HL-60/S4 treated with retinoic acid at 250 ng/mL for 4 days and 3 days (cell line): ENCODE results near the gene SEMA7A.
"Not testable (repeated sequence)": the region's sequence is repeated elsewhere in the genome, so short reads cannot be mapped to it uniquely, and the experiment has no call there.

ENCODE experiments used
- in situ Hi-C: fragments of 300-500 bp; cut with MboI; formaldehyde crosslinking; loops from 2 replicates; pipeline ENCODE4 v1.7.0; 2022; ENCODE audit warnings: low sequenced_read_pairs

Gene SEMA7A, protein sequence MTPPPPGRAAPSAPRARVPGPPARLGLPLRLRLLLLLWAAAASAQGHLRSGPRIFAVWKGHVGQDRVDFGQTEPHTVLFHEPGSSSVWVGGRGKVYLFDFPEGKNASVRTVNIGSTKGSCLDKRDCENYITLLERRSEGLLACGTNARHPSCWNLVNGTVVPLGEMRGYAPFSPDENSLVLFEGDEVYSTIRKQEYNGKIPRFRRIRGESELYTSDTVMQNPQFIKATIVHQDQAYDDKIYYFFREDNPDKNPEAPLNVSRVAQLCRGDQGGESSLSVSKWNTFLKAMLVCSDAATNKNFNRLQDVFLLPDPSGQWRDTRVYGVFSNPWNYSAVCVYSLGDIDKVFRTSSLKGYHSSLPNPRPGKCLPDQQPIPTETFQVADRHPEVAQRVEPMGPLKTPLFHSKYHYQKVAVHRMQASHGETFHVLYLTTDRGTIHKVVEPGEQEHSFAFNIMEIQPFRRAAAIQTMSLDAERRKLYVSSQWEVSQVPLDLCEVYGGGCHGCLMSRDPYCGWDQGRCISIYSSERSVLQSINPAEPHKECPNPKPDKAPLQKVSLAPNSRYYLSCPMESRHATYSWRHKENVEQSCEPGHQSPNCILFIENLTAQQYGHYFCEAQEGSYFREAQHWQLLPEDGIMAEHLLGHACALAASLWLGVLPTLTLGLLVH

DNA sequence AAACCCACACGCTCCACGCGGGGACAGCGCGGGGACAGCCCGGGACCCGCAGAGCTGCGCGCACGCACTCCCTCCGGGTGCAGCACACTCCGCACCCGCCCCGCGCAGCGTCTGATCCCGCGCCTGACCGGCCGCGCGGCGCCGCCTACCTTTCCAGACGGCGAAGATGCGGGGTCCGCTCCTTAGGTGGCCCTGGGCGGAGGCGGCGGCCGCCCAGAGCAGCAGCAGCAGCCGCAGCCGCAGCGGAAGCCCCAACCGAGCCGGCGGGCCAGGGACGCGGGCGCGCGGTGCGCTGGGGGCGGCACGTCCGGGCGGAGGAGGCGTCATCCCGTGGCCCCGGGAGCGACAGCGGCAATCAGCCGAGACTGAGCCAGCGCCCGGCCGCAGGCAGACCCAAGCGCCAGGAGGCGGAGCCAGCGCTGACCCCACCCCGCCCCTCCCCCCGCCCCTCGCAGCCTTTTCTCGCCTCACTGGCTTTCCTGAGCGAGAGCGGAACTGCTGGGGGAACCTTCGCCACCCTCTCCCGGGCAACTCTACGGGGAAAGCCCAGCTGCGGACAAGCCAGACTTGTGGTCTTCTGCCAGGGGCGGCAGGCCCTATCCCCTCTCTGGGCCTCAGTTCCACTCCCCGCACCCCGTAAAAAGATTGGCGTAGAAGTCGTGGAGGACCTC, at the start of gene SEMA7A:
SEMA7A (minus strand) TSS at position 367 of the 671 bp plus-strand sequence; CDS start at position 327, 40 bp downstream.
- in situ Hi-C loops = no loop called here

DNA sequence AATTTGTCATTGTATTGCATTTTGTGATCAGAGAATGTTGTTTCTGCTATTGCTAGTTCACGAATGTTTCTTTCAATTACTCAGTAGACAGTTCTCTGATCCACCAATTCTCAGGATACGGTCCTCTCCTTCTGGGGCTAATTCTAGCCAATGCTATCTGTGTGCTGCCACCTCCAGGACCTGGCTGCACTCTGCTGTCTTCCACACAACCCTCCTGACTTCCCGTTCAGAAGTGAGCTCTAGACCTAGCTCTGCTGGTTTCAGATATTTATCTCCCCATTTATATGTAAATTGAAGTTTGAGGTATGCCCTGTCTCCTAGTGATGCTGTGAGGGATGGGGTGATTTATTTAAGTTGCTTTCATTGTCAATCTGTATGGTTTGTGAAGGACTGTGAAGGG, 48.9 kb upstream of the SEMA7A start:
- in situ Hi-C loops = no loop called here

DNA sequence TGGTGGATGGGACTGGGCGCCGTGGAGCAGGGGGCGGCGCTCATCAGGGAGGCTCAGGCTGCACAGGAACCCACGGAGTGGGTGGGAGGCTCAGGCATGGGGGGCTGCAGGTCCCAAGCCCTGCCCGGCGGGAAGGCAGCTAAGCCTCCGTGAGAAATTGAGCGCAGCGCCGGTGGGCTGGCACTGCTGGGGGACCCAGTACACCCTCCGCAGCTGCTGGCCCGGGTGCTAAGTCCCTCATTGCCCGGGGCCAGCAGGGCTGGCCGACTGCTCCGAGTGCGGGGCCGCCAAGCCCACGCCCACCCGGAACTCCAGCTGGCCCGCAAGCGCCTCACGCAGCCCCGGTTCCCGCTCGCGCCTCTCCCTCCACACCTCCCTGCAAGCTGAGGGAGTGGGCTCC, 46.6 kb upstream of the SEMA7A start:
- in situ Hi-C loops = not testable (repeated sequence)

DNA sequence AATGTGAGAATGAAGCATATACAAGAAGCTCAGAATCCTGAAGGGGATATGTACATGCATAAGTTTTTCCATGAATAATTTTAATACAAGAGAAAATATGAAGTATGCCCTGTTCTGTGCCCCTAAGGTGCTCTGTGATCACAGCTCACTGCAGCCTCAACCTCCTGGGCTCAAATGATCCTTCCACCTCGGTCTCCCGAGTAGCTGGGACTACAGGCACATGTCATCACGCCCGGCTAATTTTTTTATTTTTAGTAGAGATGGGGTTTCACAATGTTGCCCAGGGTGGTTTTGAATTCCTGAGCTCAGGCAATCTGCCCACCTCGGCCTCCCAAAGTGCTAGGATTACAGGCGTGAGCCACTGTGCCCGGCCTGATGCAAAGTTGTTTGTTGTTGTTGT, 37.9 kb upstream of the SEMA7A start:
- in situ Hi-C loops = not testable (repeated sequence)

DNA sequence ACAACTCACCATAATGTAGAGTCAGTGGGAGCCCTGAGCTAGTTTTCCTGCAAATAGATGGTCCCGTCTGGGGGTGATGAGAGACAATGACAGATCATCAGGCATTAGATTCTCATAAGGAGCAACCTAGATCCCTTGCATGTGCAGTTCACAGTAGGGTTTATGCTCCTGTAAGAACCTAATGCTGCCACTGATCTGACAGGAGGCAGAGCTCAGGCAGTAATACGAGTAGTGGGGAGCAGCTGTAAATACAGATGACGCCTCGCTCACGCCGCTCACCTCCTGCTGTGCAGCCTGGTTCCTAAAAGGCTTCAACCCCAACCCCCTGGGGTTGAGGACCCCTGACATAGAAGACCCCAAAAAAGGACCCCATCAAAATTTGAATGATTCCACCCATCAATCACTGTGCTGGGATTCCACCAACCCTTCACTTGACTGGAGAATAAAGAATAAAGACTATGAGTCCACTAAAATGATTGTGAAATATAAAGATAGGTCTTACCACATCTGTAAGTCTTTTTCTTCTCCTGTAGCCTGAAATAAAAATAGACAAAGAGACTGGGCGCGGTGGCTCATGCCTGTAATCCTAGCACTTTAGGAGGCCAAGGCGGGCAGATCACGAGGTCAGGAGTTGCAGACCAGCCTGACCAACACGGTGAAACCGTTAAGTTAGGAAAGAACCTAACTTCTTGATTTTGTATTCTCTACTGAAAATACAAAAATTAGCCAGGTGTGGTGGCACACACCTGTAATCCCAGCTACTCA, 37.1 kb upstream of the SEMA7A start:
- in situ Hi-C loops = no loop called here

- in situ Hi-C loops = no loop called here
These were observed 34.7 kb upstream of the SEMA7A start for GRCh38 chr15:74468341-74469032.

GRCh38 chr15:74466570-74466969, 32.8 kb upstream of the SEMA7A start:
- in situ Hi-C loops = no loop called here

GRCh38 chr15:74464897-74465296, 31.1 kb upstream of the SEMA7A start:
- in situ Hi-C loops = no loop called here

- in situ Hi-C loops = no loop called here
These were observed 30.5 kb upstream of the SEMA7A start for GRCh38 chr15:74464216-74464615.

- in situ Hi-C loops = no loop called here
These were observed 29.9 kb upstream of the SEMA7A start for GRCh38 chr15:74463634-74464033.

GRCh38 chr15:74461847-74462511, 28.2 kb upstream of the SEMA7A start:
- in situ Hi-C loops = no loop called here

DNA sequence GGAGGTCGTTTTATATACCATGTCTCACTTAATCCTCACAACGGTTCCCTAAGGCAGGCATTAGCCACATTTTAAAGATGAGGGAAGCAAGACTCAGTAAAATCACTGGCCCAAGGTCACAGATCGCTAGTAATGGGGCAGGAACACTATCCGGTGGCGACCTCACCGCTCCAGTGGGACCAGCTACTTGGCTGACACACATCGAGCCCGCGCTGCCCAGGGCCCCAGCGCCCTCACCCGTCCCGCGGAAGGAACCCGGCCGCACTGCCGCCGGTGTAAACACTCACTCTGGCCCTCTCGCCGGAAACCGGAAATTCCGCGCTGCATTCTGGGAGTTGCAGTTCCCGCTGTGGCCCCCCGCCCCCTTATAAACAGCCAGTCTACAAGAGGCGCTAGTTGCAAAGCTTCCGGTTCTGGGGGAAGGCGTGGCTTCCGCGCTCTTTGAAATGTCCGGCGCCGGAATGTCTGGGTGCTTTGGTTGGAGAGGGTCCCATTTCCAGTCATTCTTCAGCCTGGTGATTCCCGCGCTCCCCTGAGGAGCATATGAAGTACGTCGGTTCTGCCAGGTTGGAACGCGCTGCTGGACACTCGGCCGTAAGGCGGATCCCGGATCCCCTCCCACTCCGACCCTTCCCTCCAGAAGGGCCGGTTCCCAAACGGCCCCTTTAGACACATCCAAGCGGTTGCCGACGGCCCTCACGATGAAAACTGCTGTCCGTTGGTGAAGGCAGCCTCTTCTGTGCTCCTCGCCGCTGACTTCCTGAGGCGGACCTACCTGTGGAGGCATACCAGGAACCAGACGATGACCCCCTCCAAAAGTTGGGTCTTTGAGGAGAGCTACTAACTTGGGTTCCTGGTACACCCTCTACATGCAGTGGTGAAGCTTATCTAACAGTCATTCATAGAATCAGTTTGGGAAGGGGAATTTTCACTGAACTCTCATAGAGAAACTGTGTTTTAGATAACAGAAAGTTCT, 27.4 kb upstream of the SEMA7A start, which contains the start of gene UBL7:
UBL7 (minus strand) TSS at position 290 of the 976 bp plus-strand sequence. CDS start 2,293 bp downstream, outside the sequence.
- in situ Hi-C loops = no loop called here

GRCh38 chr15:74460298-74460697, 26.5 kb upstream of the SEMA7A start:
- in situ Hi-C loops = no loop called here

GRCh38 chr15:74459798-74460197, 26.0 kb upstream of the SEMA7A start:
- in situ Hi-C loops = not testable (repeated sequence)

GRCh38 chr15:74458473-74458872, 24.7 kb upstream of the SEMA7A start:
- in situ Hi-C loops = no loop called here

GRCh38 chr15:74457036-74457435, 23.3 kb upstream of the SEMA7A start:
- in situ Hi-C loops = not testable (repeated sequence)

DNA sequence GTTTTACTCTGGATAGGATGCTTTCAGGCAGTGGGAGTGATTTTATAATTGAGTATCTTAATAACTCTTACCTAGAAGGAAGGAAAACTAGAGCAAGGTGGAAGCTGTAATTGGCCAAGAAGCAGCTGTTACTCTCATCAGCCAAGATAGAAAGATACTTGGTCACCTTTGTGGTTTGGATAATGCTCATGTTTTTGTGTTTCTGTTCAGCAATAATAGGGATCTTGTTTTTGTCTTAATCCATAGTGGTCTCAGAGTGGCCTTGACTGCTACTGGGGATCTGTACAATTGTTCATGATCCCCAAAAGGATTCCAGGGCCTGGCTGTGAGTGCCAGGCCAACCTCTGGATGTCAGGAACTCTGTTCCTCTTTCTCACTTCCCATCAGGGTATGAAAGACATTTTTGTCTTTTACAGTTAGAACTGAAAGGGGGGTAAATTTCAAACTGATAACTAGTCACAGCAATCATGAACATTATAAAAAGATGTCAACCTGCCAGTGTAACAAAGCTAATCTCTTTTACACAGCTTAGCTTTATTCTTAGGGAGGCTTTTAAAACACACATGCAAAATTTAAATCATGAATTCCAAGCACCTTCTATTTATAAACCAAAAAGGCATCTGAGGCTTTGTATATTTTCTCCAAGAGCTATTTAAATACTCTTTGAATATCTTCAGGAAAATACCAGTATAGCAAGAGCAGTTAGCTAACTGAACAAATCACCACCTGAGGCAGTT, 21.2 kb upstream of the SEMA7A start:
- in situ Hi-C loops = no loop called here
